ENCODE measurements around the gene KCNQ2. TPM values are rescaled to one million over a fixed set of nuclear protein-coding genes. Genes with fewer than 3 reads are reported as not detected.

The KCNQ2 gene
- total RNA-seq, 1 experiment from 2014 or later: 0.38 TPM

- H3K4me3 Mint-ChIP-seq (ENCODE audit: low read depth, unreplicated experiment): no peak overlapping the region
- H3K9me3 Mint-ChIP-seq (ENCODE audit: low read depth, unreplicated experiment): no peaks in the 10 kb centered on the region
- H3K4me1 Mint-ChIP-seq (ENCODE audit: low read depth, unreplicated experiment): peaks cover 14% of the 10 kb centered on the region
- intact Hi-C loops (cut with micrococcal nuclease; ENCODE audit: unreplicated experiment): no loop called here
- TF ChIP-seq CTCF (IDR thresholded peaks at IDR 0.05; ENCODE audit: unreplicated experiment): no peak
- CTCF ChIA-PET: no interaction called here
- H3K36me3 Mint-ChIP-seq (ENCODE audit: insufficient read depth, unreplicated experiment): peaks cover 17% of the 10 kb centered on the region
- no peak overlapping the region for H3K27ac Mint-ChIP-seq (ENCODE audit: unreplicated experiment)
- no TSS peak for BruUV-seq (replicated peaks)
- DNase-seq: no peak
- H3K27me3 Mint-ChIP-seq (ENCODE audit: unreplicated experiment): peaks cover 100% of the 10 kb centered on the region
Measured at GRCh38 chr20:63455568-63455859, 16.9 kb downstream of the KCNQ2 start.

GRCh38 chr20:63454731-63455567 lies 17.5 kb downstream of the KCNQ2 start:
- Mint-ChIP-seq H3K36me3 (ENCODE audit: insufficient read depth, unreplicated experiment) (peaks cover 17% of the 10 kb centered on the region), H3K4me1 (ENCODE audit: low read depth, unreplicated experiment) (peaks cover 14% of the 10 kb centered on the region), H3K27me3 (ENCODE audit: unreplicated experiment) (peaks cover 100% of the 10 kb centered on the region), H3K9me3 (ENCODE audit: low read depth, unreplicated experiment) (no peaks in the 10 kb centered on the region), H3K27ac (ENCODE audit: unreplicated experiment) (no peak overlapping the region), H3K4me3 (ENCODE audit: low read depth, unreplicated experiment) (no peak overlapping the region)
- TF ChIP-seq CTCF (IDR thresholded peaks at IDR 0.05; ENCODE audit: unreplicated experiment): no peak
- intact Hi-C loops (cut with micrococcal nuclease; ENCODE audit: unreplicated experiment): no loop called here
- CTCF ChIA-PET: no interaction called here
- no TSS peak for BruUV-seq (replicated peaks)
- DNase-seq: no peak

GRCh38 chr20:63452821-63453523 lies 19.5 kb downstream of the KCNQ2 start:
- H3K36me3 Mint-ChIP-seq (ENCODE audit: insufficient read depth, unreplicated experiment): peaks cover 12% of the 10 kb centered on the region
- no TSS peak for BruUV-seq (replicated peaks)

GRCh38 chr20:63452341-63452740 lies 20.1 kb downstream of the KCNQ2 start:
- DNase-seq: no peak
- Mint-ChIP-seq H3K4me3 (ENCODE audit: low read depth, unreplicated experiment) (no peak overlapping the region), H3K27ac (ENCODE audit: unreplicated experiment) (no peak overlapping the region), H3K27me3 (ENCODE audit: unreplicated experiment) (peaks cover 100% of the 10 kb centered on the region), H3K36me3 (ENCODE audit: insufficient read depth, unreplicated experiment) (peaks cover 6% of the 10 kb centered on the region), H3K4me1 (ENCODE audit: low read depth, unreplicated experiment) (peaks cover 2% of the 10 kb centered on the region), H3K9me3 (ENCODE audit: low read depth, unreplicated experiment) (no peaks in the 10 kb centered on the region)
- TF ChIP-seq CTCF (IDR thresholded peaks at IDR 0.05; ENCODE audit: unreplicated experiment): no peak
- CTCF ChIA-PET: interaction anchor here (1.2 kb wide), 1 partner anchor 10 kb away, joined by 4 read pairs; no protein-coding TSS in a partner anchor
- intact Hi-C loops (cut with micrococcal nuclease; ENCODE audit: unreplicated experiment): no loop called here
- BruUV-seq (replicated peaks): no TSS peak

More at GRCh38 chr20:63452821-63453523, 19.5 kb downstream of the KCNQ2 start:
- TF ChIP-seq CTCF (IDR thresholded peaks at IDR 0.05; ENCODE audit: unreplicated experiment): peak; percentile 41
- peak; percentile 57 for DNase-seq
- no peaks in the 10 kb centered on the region for H3K9me3 Mint-ChIP-seq (ENCODE audit: low read depth, unreplicated experiment)
- CTCF ChIA-PET: interaction anchor here (1.2 kb wide), 1 partner anchor 11 kb away, joined by 4 read pairs; no protein-coding TSS in a partner anchor
- intact Hi-C loops (cut with micrococcal nuclease; ENCODE audit: unreplicated experiment): no loop called here
- no peak overlapping the region for H3K27ac Mint-ChIP-seq (ENCODE audit: unreplicated experiment)
- H3K4me1 Mint-ChIP-seq (ENCODE audit: low read depth, unreplicated experiment): peaks cover 8% of the 10 kb centered on the region
- H3K27me3 Mint-ChIP-seq (ENCODE audit: unreplicated experiment): peaks cover 100% of the 10 kb centered on the region
- no peak overlapping the region for H3K4me3 Mint-ChIP-seq (ENCODE audit: low read depth, unreplicated experiment)
